Stimulated activated CD8-positive, alpha-beta memory T cell treated with anti-CD3 and anti-CD28 coated beads, Interleukin-4, amount 100 ng/mL, for 1 hour (primary cell): ENCODE results near the gene SCN3B.
"Not testable (repeated sequence)": the region's sequence is repeated elsewhere in the genome, so short reads cannot be mapped to it uniquely, and the experiment has no call there.

Source experiments
- DNase-seq, 2 donors: peaks; one replicate each; pipeline ENCODE4 v3.0.0-alpha.2; 2020; ENCODE audit warnings: low read depth in 2 of 2, low spot score in 1 of 2

Gene SCN3B

DNA sequence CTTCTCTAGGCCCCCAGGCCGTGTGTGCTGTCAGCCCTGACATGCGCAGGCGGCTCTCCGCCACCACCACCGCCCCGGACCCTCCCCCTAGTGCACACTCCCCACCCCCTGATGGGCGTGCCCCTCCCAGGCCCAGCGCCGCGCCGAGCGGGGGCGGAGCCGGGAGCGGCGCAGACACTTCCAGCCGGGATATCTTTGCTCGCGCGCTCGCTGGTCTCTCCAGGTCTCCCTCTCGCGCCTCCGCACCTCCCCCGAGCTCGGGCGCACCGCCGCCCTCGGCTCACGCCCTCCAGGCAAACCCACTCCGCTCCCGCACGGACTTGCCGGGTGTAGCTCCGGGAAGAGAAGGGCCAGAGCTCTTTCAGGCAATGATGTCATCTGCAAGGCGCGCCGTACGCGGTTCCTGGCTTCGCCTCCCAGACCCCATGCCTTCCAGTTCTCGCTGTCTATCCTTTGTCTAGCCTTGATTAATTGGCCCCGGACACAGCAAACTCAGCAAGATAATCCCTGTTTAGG is at the start of gene SCN3B:
Gene SCN3B, minus strand, starts transcription at position 59 of the 516 bp plus-strand sequence. CDS start 823 bp downstream, outside the sequence.
- DNase-seq = no peak

- DNase-seq = no peak
Measured at GRCh38 chr11:123702696-123703095, 48.3 kb upstream of the SCN3B start.

GRCh38 chr11:123702139-123702538 is 47.7 kb upstream of the SCN3B start:
- DNase-seq = no peak

DNA sequence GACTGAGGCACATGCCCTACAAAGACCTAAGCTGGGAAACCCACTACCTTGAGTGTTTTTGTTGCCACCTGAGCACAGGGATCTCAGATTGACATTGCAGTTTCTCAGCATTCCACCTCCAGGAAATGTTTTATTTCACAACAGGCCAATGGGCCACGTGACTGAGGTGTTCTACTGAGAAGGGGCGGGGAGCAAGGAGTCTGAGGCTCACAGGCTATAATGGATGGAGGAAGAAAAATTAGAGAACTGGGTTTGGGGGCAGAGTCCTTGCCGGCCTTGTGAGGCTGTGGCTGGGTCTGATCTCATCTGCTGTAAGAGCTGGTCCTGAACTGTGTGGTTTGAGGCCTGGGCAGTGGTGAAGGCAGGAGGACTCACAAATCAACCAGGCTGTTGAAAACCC is 46.3 kb upstream of the SCN3B start:
- DNase-seq = no peak

DNA sequence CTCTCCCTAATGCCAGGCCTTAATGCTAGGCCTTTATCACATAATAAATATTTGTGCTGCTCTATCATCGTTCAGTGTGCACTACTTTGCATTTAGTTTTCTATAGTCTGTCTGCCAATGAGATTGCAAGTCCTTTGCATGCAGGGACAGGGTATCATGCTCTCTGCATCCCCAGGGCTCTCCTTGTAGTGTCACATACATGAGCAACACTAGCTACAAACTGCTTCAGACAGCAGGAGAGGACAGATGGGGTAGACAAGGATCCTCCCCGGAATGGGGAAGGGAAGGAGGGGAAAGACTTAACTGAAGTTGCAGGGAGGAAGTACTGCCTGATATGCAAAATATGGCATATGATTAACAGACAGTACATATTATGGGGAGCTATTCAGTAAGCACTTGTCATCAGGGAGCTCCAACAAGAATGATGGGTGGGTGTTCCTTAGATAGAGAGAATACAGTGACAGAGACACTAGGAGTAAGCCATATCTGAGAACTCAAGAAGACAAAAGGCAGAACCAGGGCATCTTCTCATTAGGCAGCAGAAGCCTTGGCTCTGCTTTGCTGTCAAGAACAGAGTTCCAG is 44.2 kb upstream of the SCN3B start:
- no peak for DNase-seq

DNA sequence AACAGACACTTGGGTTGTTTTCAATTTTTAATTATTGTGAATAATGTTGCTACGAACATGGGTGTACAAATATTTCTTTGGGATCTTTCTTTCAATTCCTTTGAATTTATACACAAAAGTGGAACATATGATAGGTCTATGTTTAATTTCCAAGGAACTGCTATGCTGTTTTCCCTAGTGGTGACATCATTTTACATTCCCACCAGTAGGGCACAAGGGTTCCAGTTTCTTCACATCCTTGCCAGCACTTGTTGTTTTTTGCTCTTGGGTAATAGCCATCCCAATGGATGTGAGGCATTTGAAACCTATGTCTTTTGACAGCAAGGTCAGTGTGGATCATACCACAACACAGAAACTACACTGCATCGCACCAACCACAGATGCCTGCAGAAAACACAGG is 41.8 kb upstream of the SCN3B start:
- no peak for DNase-seq

- no peak for DNase-seq
Measured at GRCh38 chr11:123695231-123695630, 40.8 kb upstream of the SCN3B start.

DNA sequence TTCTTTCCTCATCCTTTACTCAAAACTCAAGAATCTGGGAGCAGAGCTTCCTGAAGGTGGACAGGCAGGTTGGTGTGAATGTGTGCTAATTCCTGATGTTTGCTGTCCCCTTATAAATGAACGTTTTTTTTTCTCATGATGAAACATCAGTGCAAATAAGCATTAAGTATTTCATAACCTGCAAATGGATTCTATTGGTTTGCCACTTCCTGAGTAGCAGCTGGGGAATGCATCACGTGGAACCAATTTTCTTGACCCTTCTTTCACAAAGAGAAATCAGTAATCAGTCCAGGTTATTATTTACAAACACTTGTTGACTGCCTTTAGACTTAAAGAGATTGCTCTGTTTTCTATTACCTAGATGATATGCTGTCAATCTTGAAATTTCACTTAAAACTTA is 40.1 kb upstream of the SCN3B start:
- no peak for DNase-seq

GRCh38 chr11:123692961-123693360 is 38.5 kb upstream of the SCN3B start:
- no peak for DNase-seq

- DNase-seq = no peak
Measured at GRCh38 chr11:123690485-123690884, 36.1 kb upstream of the SCN3B start.

GRCh38 chr11:123684601-123685000 is 30.2 kb upstream of the SCN3B start:
- DNase-seq = no peak

DNA sequence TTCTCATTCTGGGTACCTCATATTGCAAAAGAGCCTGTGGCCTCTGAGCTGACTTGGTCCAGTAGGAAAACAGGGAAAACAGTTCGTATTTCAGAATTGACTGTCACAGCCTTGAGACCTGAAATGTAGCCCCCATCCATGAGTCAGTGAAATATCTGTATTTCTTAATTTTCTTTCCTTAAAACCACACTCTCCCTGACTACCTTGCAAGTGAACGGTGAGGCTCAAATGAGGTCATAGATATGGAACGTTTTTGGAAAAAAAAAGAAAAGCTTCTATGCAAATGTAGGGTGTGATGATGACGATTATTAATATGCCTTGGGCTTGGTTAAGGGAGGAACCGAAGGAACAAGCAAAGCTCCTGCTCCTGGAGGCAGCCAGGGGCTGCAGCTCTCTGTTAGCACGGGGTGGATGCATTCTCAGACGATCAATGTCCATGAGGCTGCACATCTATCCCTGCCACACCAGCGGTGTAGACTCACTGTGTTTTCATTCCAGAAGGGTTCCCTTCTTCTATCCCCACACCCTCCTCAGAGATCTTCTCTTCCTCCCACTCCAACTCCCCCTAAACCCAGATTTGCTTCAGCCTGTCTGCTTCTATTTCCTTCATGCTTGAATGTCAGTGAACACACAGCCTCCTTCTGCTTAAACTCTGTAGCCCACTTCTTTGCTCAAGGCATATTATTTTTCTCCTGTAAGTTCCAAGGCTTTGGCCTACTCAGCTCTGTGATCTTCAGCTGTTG is 29.2 kb upstream of the SCN3B start:
- DNase-seq = no peak

DNA sequence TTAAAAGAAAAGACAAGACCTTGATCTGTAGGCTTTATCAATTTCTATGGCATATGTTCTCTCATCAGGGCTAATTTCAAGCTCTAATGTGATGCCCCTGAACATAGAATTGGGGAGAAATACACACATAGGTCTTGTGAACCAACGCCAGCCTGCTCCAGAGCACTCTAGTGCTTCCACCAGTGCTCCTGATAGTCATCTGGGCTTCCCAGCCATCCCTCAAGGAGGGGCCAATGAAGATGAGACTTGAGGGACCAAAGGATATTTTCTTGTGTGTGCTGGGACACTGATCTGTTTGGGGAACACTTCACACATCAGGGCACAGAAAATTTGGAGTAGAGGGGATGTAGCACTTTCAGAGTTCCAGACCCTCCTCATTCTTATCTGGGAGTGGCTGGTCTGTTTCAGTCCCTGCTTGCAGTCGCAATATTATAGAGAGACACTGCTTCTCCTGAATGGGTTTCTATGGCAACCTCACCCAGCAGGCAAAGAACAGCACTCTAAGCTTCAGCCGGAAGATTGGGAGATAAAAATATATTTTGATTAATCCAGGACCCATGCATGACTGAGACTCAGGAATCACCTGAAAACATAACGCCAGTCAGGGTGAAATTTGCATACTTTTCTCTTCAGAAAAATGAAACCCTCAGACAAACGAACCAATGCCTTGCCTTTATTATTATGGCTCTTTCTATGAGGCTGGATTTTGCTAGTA is 28.4 kb upstream of the SCN3B start:
- DNase-seq = no peak

- DNase-seq = no peak
Measured at GRCh38 chr11:123681030-123681429, 26.6 kb upstream of the SCN3B start.

GRCh38 chr11:123678246-123678645 is 23.8 kb upstream of the SCN3B start:
- no peak for DNase-seq

GRCh38 chr11:123677510-123677909 is 23.1 kb upstream of the SCN3B start:
- DNase-seq = no peak

GRCh38 chr11:123674297-123674696 is 19.9 kb upstream of the SCN3B start:
- no peak for DNase-seq

DNA sequence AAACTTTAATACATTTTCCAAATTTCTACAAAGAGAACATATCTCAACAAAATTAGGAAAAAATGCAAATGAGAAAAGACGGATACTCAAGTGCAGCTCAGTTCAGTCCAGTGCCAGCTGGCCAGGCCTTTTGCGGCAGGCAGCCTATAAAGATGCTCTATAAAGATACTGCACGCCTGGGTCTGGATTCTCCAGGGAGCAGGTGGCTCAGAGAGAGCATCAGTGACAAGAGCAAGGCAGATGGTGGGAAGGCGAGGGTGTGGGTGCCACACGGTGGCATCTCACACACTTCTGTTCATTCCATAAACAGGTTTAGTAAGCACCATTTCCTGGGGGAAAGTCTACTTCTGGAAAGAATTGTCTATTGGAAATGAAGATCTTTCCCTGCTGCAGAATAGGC is 18.1 kb upstream of the SCN3B start:
- no peak for DNase-seq

DNA sequence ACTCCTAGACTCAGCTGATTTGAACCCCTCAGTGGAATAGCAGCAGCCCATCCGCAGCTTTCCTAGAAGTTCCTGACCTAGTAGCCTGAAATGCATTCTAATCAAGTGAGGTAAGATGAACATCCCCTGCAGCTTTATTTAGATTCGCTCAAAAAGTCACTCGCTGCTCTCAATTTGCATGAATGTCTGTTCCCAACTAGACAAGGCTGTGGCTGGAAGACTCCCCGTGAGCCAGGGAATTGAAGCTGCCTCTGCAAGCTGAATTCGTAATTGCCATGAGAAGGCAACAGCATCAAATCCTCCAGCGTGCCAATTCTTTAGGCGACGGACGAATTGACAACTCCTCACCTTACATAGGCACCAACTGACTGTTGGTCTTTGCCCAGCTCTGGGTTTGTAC is 17.1 kb upstream of the SCN3B start:
- DNase-seq = no peak

GRCh38 chr11:123670081-123670480 is 15.7 kb upstream of the SCN3B start:
- no peak for DNase-seq

DNA sequence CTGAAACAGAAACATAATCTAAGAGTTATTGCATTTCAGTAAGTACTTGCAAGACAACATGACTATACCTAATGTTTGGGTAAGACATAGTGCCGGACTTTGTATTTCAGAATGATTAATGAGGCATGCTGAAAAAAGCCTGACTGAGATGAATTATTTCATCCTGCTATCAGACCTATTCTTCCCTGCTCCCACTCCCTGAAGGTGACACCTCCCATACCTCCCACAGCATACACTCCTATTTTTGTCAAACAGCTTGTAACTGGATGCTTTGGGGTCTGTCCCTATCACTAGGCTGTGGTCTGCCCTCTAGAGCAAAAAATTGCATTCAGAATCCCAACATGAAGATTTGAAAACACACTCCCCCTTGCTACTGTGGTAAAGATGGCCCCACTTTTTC is 10.9 kb upstream of the SCN3B start:
- DNase-seq = no peak

- not testable (repeated sequence) for DNase-seq
Measured at GRCh38 chr11:123659965-123660364, 5.5 kb upstream of the SCN3B start.
